NCI-H510A (cell line): ENCODE measurements around the gene GDF10.

Experiments
- DNase-seq: peaks from one replicate; lab custom pipeline; 2025; lab: John Stamatoyannopoulos, UW

GDF10 gene, protein sequence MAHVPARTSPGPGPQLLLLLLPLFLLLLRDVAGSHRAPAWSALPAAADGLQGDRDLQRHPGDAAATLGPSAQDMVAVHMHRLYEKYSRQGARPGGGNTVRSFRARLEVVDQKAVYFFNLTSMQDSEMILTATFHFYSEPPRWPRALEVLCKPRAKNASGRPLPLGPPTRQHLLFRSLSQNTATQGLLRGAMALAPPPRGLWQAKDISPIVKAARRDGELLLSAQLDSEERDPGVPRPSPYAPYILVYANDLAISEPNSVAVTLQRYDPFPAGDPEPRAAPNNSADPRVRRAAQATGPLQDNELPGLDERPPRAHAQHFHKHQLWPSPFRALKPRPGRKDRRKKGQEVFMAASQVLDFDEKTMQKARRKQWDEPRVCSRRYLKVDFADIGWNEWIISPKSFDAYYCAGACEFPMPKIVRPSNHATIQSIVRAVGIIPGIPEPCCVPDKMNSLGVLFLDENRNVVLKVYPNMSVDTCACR

GRCh38 chr10:47299611-47300428, at the start of gene GDF10:
Gene GDF10 (plus strand): TSS chr10:47300197. CDS start chr10:47300652, 455 bp downstream.
- no peak for DNase-seq

GRCh38 chr10:47252093-47252780, 47.8 kb upstream of the GDF10 start:
- DNase-seq: no peak

DNA sequence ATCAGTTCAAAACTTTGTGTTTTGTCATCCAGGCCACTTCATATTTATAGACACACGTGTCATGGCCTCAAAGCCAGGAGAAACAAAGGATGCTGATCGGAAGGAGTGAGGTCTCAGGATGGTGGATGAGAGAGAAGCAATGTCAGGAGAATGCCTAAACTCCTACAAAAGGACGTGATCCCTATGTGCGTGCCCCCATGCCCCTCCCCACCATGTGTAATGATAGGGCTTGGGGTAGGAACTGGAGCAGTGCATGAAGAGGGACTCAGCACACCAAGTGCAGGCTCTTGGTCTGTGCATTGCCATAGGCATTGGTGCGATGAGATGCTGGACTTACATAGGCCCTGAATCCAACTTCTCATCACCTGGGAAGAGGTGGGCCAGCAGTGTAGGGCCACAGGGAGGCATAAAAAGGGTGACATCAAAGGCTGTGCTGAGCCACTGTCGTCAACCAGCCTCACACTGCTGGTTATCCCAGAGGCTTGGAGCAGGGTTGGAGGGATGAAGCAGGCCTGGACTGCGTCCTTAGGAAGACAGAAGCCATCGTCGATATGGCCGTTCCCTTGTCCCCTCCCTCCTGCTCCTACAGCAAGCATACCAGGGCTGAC, 46.9 kb upstream of the GDF10 start:
- DNase-seq: no peak

- no peak for DNase-seq
These were observed 46.2 kb upstream of the GDF10 start for GRCh38 chr10:47253651-47254375.

DNA sequence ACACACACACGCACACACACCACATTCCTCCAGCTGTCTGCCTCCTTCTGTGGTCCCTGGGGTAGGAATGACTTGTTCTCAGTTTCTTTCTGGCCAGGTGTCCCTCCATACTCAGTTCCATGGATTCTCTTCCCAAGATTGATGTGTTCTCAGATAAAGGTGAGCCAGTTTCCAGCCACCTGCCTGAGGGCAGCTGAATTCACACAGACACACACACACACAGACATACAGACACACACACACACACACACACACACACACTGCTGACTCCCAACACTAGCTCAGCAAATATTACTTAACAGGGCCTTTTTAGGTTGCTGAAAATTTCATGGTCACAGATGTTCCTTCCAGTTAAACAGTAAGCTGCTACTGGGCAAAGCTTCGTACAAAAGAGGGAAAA, 45.4 kb upstream of the GDF10 start:
- no peak for DNase-seq

DNA sequence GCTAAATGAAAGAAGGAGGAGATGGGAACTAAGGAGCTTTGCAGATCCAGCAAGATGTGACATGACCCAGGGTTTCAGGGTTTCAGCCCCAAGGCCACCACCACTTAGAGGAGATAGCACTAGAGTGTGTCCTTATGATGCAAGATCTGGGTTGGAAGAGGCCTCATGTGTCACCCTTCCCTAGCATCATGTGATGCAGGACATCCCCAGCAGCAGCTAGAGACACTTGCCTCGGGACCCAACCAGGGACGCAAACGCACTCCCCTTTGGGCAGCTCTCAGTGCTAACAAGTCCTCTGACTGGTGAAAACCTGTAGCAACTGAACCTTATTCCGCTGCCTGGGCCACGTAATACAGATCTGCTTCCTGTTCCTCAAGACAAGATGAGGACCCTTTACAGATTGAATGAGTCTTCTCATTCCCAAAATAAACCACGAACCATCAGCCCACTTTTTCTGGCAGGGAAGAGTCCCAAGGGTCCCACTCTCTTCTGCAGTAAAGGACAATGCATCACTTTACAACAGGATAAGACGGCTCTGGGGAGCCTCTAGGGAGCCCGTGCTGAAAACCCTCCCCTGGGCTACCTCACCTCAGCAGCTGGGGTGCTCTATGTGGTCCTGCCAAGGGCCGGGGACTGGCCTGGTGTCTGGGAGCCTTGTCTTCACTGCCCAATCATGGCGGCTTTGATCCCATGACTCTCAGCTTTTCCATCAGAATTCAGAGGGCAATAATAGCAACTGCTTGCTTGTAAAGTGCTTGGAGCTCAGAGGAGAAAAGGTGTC, 44.8 kb upstream of the GDF10 start:
- no peak for DNase-seq

- no peak for DNase-seq
These were observed 44.1 kb upstream of the GDF10 start for GRCh38 chr10:47255866-47256265.

- DNase-seq: no peak
These were observed 43.2 kb upstream of the GDF10 start for GRCh38 chr10:47256751-47257336.

DNA sequence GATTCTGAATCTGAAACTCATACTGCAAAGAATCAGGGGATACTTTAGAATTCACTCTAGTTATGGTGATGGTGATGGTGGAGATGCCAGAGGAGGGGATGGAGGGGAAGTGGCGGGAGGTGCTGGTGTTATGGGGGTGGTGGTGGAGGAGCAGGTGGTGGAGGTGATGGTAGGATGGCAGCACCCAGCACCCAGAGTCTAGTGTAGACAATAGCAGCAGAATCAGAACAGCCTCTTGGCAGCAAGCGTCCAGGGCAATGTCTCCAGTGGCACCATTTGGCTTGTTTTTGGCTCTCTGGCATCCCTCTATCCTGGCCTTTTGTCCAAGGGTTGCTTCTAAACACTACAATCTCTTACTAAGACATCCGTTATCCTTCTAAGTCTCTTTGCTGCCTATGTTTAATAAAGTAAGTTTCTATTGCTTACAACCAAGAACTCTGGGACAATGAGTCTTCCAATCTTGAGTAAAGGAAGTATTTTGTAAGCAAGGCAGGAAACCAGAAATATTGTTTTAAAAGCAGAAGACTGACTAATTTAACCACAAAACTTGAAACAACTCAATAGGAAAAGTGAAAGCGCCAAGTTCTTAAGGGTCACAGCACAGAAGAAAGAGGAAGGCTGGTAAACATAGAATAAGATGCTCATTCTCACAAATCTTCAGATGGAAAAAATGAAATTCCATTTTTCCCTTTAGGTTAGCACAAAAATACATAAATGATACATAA, 42.4 kb upstream of the GDF10 start:
- no peak for DNase-seq

- no peak for DNase-seq
These were observed 41.1 kb upstream of the GDF10 start for GRCh38 chr10:47258921-47259320.

DNA sequence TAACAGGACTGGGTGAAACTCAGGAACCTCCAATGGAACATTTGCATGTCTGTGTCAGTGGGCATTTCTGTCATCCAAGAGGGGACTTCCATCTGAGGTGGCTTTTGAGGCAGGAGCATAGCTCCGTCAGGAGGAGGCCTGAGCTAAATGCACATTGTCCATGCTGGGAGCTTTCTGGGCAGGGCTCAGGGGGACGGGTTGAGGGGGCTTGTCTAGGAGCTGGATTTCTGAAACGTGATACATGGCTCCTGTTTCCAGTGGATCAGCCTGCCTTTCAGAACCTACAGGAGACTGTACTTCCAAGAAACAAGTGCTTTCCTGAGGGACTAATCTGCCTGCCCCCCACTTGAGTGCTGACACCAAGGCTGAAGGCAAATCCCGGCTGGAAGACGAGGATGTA, 40.5 kb upstream of the GDF10 start:
- DNase-seq: no peak

DNA sequence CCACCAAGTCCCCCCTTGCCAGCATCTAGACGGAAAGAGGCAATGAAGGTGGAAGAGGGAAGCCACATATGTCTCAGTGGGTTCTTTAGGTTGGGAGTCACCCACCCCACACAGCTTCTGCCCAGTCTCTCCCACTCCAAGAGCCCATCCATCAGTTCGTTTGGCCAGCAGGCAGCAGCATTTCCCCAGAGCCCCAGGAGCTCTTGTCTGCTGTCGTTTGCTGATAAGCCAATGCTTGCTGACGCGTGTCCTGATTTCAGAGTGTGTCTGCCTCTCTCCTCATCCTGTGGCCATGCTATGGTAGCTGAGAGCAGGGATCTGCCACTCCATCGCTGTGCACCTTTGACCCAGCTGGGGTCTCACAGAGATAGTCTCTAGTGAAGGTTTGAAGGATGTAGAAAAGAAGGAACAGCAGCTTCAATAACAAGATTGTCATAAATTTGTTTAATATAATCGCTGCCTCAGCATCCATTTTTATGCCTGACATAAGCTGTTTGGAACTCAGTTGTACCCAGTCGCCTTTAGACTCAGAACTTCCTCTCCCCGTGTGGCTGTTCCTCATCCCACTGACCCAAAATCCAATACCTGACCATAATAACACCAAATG, 39.4 kb upstream of the GDF10 start:
- no peak for DNase-seq

DNA sequence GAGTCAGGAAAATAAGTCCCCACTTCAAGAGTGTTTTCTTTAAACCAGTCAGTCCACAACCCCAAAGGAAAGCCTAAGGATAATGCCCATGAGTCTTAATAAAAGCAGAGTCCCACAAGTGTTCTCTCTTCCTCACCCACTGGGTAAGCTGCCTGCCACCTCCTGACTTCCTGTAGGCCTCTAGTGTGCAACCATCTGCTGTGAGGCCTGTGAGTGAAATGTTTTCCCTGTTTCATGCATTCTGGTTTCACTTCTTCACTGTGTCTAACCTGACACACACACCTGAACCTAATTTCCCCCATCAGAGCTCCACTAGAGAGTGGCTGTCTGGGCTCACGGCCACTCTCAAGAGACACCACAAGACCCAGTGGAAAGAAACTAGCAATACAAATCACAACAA, 38.9 kb upstream of the GDF10 start:
- DNase-seq: no peak

- no peak for DNase-seq
These were observed 38.4 kb upstream of the GDF10 start for GRCh38 chr10:47261556-47261955.

DNA sequence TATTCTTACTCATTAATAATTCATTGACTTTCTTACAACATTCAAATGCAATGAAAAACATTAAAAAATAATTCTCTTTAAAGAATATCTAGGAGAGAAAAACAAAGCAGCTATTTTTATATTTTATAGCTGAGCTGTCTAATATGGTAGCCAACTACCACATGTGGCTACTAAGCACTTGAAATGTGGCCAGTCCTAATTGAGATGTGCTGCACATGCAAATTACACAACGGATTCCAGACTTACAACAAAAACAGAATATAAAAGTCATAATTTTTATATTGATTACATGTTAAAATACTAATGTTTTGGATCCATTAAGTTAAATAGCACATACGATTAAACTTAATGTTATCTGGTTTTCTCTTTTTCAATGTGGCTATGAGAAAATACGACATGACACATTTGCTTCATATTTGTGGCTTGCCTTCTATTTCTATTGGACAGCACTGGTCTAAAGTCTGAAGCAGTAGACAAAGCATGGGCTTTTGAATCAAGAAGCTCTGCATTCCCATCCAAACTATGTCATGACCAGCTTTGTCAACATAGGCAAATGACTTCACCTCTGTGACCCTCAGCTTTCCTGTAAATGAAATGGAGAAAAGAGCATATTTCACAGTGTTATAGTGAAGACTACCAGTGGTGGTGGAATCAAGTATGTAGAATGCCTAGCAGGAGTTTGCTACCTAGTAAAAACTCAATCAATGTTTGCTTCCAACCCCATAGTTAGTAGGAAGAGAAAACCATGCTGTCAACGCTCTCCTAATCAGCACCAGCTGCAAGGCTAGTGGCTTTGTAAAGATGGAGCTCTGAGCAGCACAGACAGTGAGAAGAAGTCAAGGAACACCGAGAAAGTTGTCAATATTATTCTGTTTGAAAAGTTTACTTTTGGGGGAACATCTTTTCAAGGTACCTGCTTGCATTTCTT, 37.1 kb upstream of the GDF10 start:
- DNase-seq: no peak

DNA sequence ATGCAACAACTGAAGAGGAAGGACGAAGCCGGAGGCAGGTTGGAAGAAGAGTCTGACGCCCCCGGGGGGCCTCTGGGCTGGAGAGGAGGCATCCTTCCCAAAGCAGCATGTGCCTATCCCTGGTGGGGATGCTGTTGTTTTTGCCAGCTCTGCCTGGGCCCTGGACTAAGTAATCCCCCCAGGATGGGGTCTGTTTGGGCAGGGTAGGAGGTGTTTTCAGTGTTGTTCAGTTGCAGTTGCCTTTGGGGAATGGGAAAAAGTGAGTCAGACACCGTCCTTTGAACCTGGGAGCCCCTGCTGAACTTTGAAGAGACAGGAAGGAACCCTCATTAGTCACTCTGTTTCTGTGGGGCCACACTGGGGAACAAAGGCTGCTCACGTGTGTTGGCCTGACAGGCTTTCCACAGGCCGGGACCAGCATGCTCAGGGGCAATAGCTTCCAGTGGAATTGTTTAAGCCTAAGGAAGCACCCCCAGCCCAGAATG, 35.2 kb upstream of the GDF10 start:
- no peak for DNase-seq

- no peak for DNase-seq
These were observed 33.4 kb upstream of the GDF10 start for GRCh38 chr10:47266602-47267001.

DNA sequence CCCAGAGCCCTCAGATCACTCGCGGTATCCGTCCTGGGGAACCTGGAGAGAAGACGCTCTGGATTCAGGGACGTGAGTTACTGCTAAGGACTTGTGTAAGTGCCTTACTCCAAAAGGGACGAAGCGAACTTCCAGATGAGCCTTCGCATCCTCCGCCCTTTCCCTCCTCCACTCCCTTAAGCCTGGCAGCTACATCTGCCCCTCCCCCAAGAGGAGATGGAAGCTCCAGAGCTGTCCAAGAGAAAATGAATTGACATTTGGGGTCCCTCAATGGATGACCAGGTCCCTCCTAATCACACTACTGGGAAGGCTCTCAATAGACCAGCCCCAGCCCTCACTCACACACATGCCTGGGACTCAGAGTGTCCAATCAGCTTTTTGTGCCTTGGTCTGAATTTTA, 31.3 kb upstream of the GDF10 start:
- no peak for DNase-seq
